HAP-1 (cell line): ENCODE results near the gene ITCH.
"Not testable (repeated sequence)": the region's sequence is repeated elsewhere in the genome, so short reads cannot be mapped to it uniquely, and the experiment has no call there.

Experiments
- DNase-seq, 2 experiments: peaks; one replicate each; pipeline ENCODE4 v3.0.0-alpha.2; 2016 to 2020; ENCODE audit warnings: low spot score in 2 of 2
- H3K27me3 ChIP-seq: fragments of 250-450 bp; sonication (Bioruptor Pico); 2 replicates; pipeline ENCODE4 v1.5.1; 2020; ENCODE audit warnings: low read depth, mild to moderate bottlenecking, moderate library complexity
- H3K36me3 ChIP-seq: fragments of 250-450 bp; sonication (Bioruptor Pico); replicated peaks from 2 replicates; pipeline ENCODE4 v1.5.1; 2020; ENCODE audit warnings: mild to moderate bottlenecking
- H3K4me1 ChIP-seq: fragments of 250-450 bp; sonication (Bioruptor Pico); 2 replicates; pipeline ENCODE4 v1.5.1; 2020; ENCODE audit warnings: mild to moderate bottlenecking
- H3K4me3 ChIP-seq: fragments of 250-450 bp; sonication (Bioruptor Pico); 2 replicates; pipeline ENCODE4 v1.5.1; 2020; ENCODE audit warnings: mild to moderate bottlenecking, moderate library complexity
- H3K9me3 ChIP-seq: fragments of 250-450 bp; sonication (Bioruptor Pico); 2 replicates; pipeline ENCODE4 v1.5.1; 2020; ENCODE audit warnings: mild to moderate bottlenecking, moderate library complexity
- in situ Hi-C: fragments of 300-500 bp; cut with MboI; formaldehyde crosslinking; loops from 3 replicates; pipeline ENCODE4 v1.14.3; 2020; ENCODE audit warnings: low sequenced_read_pairs, inconsistent platforms, mixed read lengths

The ITCH gene

GRCh38 chr20:34355427-34355826 is 7.6 kb upstream of the ITCH start:
- Histone ChIP-seq H3K27me3 (no peaks in the 10 kb centered on the region), H3K36me3 (no peaks in the 10 kb centered on the region), H3K4me3 (no peak overlapping the region), H3K9me3 (no peaks in the 10 kb centered on the region), H3K4me1 (no peaks in the 10 kb centered on the region)
- in situ Hi-C loops: no loop called here
- DNase-seq: no peak

GRCh38 chr20:34359729-34360128 is 3.3 kb upstream of the ITCH start:
- DNase-seq, H3K27me3 ChIP-seq, H3K4me3 ChIP-seq, H3K4me1 ChIP-seq, H3K36me3 ChIP-seq, in situ Hi-C loops, H3K9me3 ChIP-seq: not testable (repeated sequence)

DNA sequence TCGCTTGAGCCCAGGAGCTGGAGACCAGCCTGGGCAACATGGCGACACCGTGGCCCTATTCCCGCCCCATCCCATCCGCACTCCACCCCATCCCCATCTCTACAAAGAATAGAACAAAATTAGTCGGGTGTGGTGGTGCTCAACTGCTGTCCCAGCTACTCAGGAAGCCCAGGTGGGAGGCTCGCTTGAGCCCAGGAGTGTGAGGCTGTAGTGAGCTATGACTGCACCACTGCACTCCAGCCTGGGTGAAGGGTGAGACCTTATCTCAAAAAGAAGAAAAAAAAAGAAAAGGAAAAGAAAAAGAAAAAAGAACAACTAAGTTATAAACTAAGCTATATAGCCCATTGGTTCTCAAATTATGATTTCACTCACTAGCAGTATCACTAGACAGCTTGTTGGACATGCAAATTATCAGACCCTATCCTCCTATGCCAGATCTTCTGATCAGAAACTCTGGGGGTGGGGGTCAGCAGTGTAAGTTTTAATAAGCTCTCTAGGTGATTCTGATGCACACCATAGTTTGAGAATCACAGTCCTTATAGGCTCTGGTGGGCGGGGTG is 491 bp upstream of the ITCH start:
- Histone ChIP-seq H3K27me3 (no peaks in the 10 kb centered on the region), H3K36me3 (peaks cover 3% of the 10 kb centered on the region; the same call in 1 of the 2 replicates), H3K9me3 (no peaks in the 10 kb centered on the region), H3K4me3 (peak overlapping the region; percentile 85), H3K4me1 (peaks cover 25% of the 10 kb centered on the region)
- no peak for DNase-seq
- in situ Hi-C loops: no loop called here

DNA sequence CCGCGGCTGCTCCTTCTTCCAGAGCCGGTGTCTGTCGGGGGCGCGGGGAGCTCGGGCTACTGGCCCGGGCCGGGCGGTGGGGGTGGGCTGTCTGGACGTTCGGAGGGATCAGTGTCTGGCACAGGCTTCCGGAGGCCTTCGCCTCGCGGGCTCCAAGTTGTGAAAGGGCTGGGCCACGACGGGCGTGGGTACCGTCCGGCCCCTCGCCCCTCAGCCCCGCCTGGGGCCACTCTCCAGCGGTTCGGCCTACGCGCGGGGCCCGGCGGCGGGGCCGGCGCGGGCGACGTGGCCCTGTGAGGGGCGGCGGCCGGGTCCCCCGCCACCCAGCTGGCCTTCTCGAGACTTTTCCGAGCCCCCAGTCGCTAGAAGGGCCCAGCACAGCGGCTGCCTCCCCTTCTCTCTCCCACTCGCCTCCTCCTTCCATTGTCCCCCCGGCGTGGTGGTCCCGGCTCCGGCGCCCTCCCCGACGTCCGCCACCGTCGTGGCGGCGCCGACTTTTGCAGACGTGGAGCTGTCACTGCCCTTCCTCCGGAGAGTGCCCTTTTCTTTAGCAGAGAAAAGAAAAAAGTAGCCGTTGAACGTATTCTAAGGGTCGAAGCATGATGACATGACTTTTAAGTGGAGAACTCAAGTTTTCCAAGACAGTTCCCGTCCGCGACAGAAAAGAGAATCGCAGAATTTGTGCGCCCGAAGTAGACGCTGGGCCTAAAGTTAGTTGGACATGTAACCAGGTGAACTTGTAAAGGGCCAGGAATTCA is 571 bp downstream of the ITCH start:
- in situ Hi-C loops: no loop called here
- Histone ChIP-seq H3K4me3 (peak overlapping the region; percentile 85), H3K9me3 (no peaks in the 10 kb centered on the region), H3K4me1 (peaks cover 25% of the 10 kb centered on the region), H3K36me3 (peaks cover 7% of the 10 kb centered on the region), H3K27me3 (no peaks in the 10 kb centered on the region)
- DNase-seq: peak; percentile 16 to 29

DNA sequence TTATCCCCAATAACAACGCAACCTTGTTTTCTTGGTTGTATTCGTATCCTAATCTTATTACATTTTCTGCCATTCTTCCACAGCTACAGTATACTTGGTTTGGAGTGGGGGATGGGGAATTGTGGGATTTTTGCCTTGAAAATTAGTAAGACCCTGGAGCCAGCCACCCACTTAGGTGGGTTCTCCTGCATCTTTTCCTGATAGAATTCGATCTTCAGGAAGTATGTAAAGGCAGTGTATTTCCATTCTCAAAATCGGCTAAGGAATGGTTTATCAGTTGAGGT is 1.1 kb downstream of the ITCH start:
- peak overlapping the region; percentile 85 for H3K4me3 ChIP-seq
- DNase-seq: no peak
- H3K27me3 ChIP-seq: no peaks in the 10 kb centered on the region
- H3K9me3 ChIP-seq: no peaks in the 10 kb centered on the region
- peaks cover 25% of the 10 kb centered on the region for H3K4me1 ChIP-seq
- in situ Hi-C loops: no loop called here
- H3K36me3 ChIP-seq: peaks cover 13% of the 10 kb centered on the region

DNA sequence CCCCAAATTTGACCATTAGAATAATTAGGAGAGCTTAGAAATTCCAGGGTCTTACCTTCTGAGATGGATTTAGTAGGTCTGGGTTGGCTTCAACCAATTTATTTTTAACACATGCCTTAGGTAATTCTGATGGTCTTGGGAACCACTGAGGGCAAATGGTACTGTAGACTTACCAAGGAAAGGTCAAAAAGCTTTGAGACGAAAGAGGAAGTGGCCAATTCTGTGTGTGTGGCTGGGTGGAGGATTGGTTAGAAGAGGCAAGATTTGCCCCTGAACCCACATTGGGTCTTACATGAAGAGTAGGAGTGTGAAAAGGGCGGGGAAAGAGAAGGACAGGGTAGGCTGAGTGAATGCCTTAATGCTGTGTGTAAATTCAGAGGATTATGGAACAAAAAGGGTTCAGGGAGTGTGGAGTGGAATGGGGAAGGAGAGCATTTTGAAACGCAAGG is 2.7 kb downstream of the ITCH start:
- Histone ChIP-seq H3K27me3 (no peaks in the 10 kb centered on the region), H3K9me3 (no peaks in the 10 kb centered on the region), H3K4me1 (peaks cover 25% of the 10 kb centered on the region), H3K36me3 (peaks cover 27% of the 10 kb centered on the region), H3K4me3 (no peak overlapping the region)
- DNase-seq: peak; percentile 30 to 33
- in situ Hi-C loops: no loop called here

DNA sequence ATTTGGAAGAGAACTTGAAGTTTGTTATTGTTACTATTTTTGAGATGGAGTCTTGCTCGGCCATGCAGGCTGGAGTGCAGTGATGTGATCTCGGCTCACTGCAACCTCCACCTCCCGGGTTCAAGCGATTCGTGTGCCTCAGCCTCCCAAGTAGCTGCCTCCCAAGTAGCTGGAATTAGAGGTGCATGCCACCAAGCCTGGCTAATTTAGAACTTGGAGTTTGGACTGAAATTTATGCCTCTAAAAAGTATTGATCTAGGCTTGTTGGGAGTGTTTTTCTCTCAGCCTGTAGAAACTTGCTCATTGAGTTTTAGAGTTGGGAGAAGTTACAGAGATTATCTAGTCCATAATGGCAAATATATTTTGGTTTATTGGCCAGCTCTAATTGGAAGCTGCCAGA is 4.1 kb downstream of the ITCH start:
- no peak for DNase-seq
- in situ Hi-C loops: no loop called here
- Histone ChIP-seq H3K4me3 (no peak overlapping the region), H3K36me3 (peaks cover 31% of the 10 kb centered on the region), H3K27me3 (no peaks in the 10 kb centered on the region), H3K4me1 (peaks cover 25% of the 10 kb centered on the region), H3K9me3 (no peaks in the 10 kb centered on the region)

- DNase-seq, H3K27me3 ChIP-seq, H3K9me3 ChIP-seq, in situ Hi-C loops, H3K4me3 ChIP-seq: not testable (repeated sequence)
- Histone ChIP-seq H3K36me3 (peaks cover 35% of the 10 kb centered on the region), H3K4me1 (peaks cover 23% of the 10 kb centered on the region)
These were observed 4.8 kb downstream of the ITCH start for GRCh38 chr20:34367911-34368310.

GRCh38 chr20:34368547-34368946 is 5.5 kb downstream of the ITCH start:
- in situ Hi-C loops: no loop called here
- H3K9me3 ChIP-seq: no peaks in the 10 kb centered on the region
- H3K36me3 ChIP-seq: peaks cover 35% of the 10 kb centered on the region
- no peaks in the 10 kb centered on the region for H3K27me3 ChIP-seq
- no peak overlapping the region for H3K4me3 ChIP-seq
- peaks cover 23% of the 10 kb centered on the region for H3K4me1 ChIP-seq
- no peak for DNase-seq

DNA sequence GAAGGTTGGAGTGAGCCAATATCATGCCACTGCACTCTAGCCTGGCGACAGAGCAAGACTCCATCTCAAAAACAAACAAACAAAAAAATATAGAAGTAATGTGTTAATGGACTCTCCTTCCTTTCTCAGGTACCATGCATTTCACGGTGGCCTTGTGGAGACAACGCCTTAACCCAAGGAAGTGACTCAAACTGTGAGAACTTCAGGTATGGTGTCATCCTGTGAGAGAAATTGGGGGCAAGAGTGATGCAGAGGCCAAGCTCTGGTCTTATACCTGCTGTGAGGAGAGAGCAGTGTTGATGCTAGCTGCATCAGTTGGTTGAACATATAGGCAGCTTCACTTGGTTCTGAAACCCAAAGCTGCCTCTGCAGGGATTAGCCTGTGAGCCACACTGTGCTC is 6.2 kb downstream of the ITCH start:
- no peaks in the 10 kb centered on the region for H3K9me3 ChIP-seq
- peaks cover 39% of the 10 kb centered on the region for H3K36me3 ChIP-seq
- in situ Hi-C loops: no loop called here
- no peak for DNase-seq
- H3K27me3 ChIP-seq: no peaks in the 10 kb centered on the region
- peaks cover 21% of the 10 kb centered on the region for H3K4me1 ChIP-seq
- no peak overlapping the region for H3K4me3 ChIP-seq

DNA sequence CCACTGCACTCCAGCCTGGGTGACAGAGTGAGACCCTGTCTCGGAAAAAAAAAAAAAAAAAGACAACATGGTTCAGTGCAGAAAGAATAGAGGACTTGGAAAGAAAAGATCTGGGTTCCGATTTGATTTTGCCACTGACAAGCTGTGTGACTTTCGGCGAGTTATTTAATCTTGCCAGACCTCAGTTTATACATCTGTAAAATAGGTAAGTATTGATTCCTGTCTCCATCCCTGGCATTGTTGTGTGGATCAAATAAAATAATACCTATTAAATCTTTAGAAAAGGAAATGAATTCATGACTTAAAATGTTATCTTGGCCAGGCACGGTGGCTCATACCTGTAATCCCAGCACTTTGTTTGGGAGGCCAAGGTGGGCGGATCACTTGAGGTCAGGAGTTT is 7.0 kb downstream of the ITCH start:
- H3K36me3 ChIP-seq: peaks cover 42% of the 10 kb centered on the region

DNA sequence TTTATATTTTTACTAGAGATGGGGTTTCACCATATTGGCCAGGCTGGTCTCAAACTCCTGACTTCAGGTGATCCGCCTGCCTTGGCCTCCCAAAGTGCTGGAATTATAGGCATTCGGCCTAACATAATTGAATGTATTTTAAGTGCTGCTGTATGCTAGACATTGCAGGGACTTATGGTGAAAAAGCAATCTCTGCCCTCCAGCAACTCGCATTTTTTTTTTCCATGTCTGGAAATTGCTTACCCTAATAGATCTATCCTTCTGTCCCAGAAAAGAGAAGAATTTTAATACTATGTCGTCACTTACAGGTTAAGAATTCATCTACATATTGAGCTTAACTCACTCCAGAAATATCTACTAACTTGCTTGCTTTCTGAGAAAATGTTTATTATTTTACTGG is 10.4 kb downstream of the ITCH start:
- no peaks in the 10 kb centered on the region for H3K9me3 ChIP-seq
- H3K36me3 ChIP-seq: peaks cover 44% of the 10 kb centered on the region
- H3K4me1 ChIP-seq: peaks cover 8% of the 10 kb centered on the region
- no peaks in the 10 kb centered on the region for H3K27me3 ChIP-seq
- in situ Hi-C loops: no loop called here
- no peak for DNase-seq
- H3K4me3 ChIP-seq: no peak overlapping the region

More for the DNA sequence above, 7.0 kb downstream of the ITCH start:
- in situ Hi-C loops: no loop called here
- H3K9me3 ChIP-seq: no peaks in the 10 kb centered on the region
- DNase-seq: no peak
- no peak overlapping the region for H3K4me3 ChIP-seq
- H3K27me3 ChIP-seq: no peaks in the 10 kb centered on the region
- peaks cover 17% of the 10 kb centered on the region for H3K4me1 ChIP-seq

- Histone ChIP-seq H3K4me1 (peaks cover 8% of the 10 kb centered on the region), H3K36me3 (peaks cover 35% of the 10 kb centered on the region), H3K27me3 (no peaks in the 10 kb centered on the region), H3K4me3 (no peak overlapping the region), H3K9me3 (no peaks in the 10 kb centered on the region)
- DNase-seq: no peak
- in situ Hi-C loops: no loop called here
These were observed 11.2 kb downstream of the ITCH start for GRCh38 chr20:34374209-34374760.

DNA sequence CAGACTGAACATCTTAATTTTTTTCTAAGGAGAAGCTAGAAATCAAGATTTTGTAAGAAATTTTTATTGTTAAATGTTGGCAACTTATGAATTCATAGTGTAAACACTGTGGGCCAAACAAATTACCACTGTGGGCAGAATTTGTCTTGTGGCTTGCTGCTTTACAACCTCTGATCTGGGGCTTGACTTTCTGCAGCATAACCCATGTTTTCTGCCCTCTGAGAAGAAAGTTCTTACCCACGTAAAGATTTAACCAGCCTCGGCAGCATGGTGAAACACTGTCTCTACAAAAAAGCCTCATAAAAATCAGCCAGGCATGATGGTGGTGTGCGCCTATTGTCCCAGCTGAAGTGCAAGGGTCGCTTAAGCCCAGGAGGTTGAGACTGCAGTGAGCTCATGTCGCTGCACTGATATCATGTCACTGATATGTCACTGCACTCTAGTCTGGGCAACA is 12.9 kb downstream of the ITCH start:
- Histone ChIP-seq H3K4me3 (no peak overlapping the region), H3K27me3 (no peaks in the 10 kb centered on the region), H3K4me1 (peaks cover 8% of the 10 kb centered on the region), H3K9me3 (no peaks in the 10 kb centered on the region), H3K36me3 (peaks cover 24% of the 10 kb centered on the region)
- DNase-seq: peak in 1 of 2 experiments; percentile 56
- in situ Hi-C loops: no loop called here
